HCEC 1CT (cell line): ENCODE data around the gene FDPS.
"Not testable (repeated sequence)": the region's sequence is repeated elsewhere in the genome, so short reads cannot be mapped to it uniquely, and the experiment has no call there.

Experiments
- DNase-seq: peaks from one replicate; pipeline ENCODE4 v3.0.0-alpha.2; 2017

FDPS gene

GRCh38 chr1:155286544-155286943, 22.1 kb upstream of the FDPS start:
- no peak for DNase-seq

- DNase-seq = no peak
These were observed 20.6 kb upstream of the FDPS start for GRCh38 chr1:155287987-155288543.

GRCh38 chr1:155291006-155291405, 17.7 kb upstream of the FDPS start:
- not testable (repeated sequence) for DNase-seq

GRCh38 chr1:155293086-155293749, 15.4 kb upstream of the FDPS start:
- DNase-seq = no peak

- DNase-seq = no peak
These were observed 14.0 kb upstream of the FDPS start for GRCh38 chr1:155294520-155295182.

- DNase-seq = no peak
These were observed 13.3 kb upstream of the FDPS start for GRCh38 chr1:155295183-155295941.

GRCh38 chr1:155295942-155296267, 12.8 kb upstream of the FDPS start:
- no peak for DNase-seq

- no peak for DNase-seq
These were observed 12.0 kb upstream of the FDPS start for GRCh38 chr1:155296661-155297060.

- no peak for DNase-seq
These were observed 11.3 kb upstream of the FDPS start for GRCh38 chr1:155297384-155297783.

- DNase-seq = no peak
These were observed 8.6 kb upstream of the FDPS start for GRCh38 chr1:155300024-155300423.

GRCh38 chr1:155300553-155301329, 7.9 kb upstream of the FDPS start:
- no peak for DNase-seq

GRCh38 chr1:155301342-155301841, 7.3 kb upstream of the FDPS start, which contains the start of gene PKLR:
Gene PKLR, minus strand, starts transcription at chr1:155301438. Its CDS starts 43 bp downstream, at chr1:155301395.
- DNase-seq = no peak

GRCh38 chr1:155304558-155305063, 4.1 kb upstream of the FDPS start:
- DNase-seq = no peak

- DNase-seq = no peak
These were observed 2.7 kb upstream of the FDPS start for GRCh38 chr1:155305881-155306391.

- DNase-seq = peak; percentile 58
These were observed 1.4 kb upstream of the FDPS start for GRCh38 chr1:155307247-155307740.

GRCh38 chr1:155309423-155310021, 856 bp downstream of the FDPS start:
- peak; percentile 23 for DNase-seq

GRCh38 chr1:155313261-155313660, 4.6 kb downstream of the FDPS start:
- DNase-seq = no peak

GRCh38 chr1:155316922-155317321, 8.3 kb downstream of the FDPS start:
- DNase-seq = no peak

- no peak for DNase-seq
These were observed 9.4 kb downstream of the FDPS start for GRCh38 chr1:155318082-155318481.

GRCh38 chr1:155319536-155319935, 10.9 kb downstream of the FDPS start:
- no peak for DNase-seq

GRCh38 chr1:155320252-155320651, 11.6 kb downstream of the FDPS start:
- DNase-seq = no peak
